PC-3 (cell line): ENCODE results near the gene URM1. TPM values are rescaled to one million over a fixed set of nuclear protein-coding genes. Genes with fewer than 3 reads are reported as not detected.
A peak's percentile ranks its signal among the peaks of the same experiment; 100 is the strongest.

ENCODE experiments used
- ATAC-seq: fragments of 200-7000 bp; cut with Tn5 transposase; 2 replicates; pipeline ENCODE4 v1.9.1; 2020; ENCODE audit warnings: mild to moderate bottlenecking, moderate library complexity
- BruUV-seq: library from RNA; stranded (reverse); fragments of 400-500 nt; replicated peaks from 2 replicates; lab custom pipeline; 2021; lab: Mats Ljungman, UMichigan
- CTCF ChIA-PET: fragments of 300-600 bp; sonication (Branson Sonifier 250); formaldehyde crosslinking; loops from one replicate; lab custom pipeline; 2022; ENCODE audit warnings: antibody characterized with exemption; lab: Charles Lee
- POLR2A ChIA-PET: fragments of 300-600 bp; sonication (Branson Sonifier 250); formaldehyde crosslinking; loops from one replicate; lab custom pipeline; 2022; ENCODE audit warnings: antibody characterized with exemption; ENCODE audit not compliant: unreplicated experiment; lab: Charles Lee
- DNase-seq: peaks from one replicate; pipeline ENCODE4 v3.0.0-alpha.2; 2015
- H2AFZ ChIP-seq: fragments of 300-600 bp; sonication (generic); 2 replicates; pipeline ENCODE4 v1.6.0; 2016; ENCODE audit warnings: antibody characterized with exemption, low read length
- H3F3A ChIP-seq: fragments of 300-600 bp; sonication (generic); one replicate; pipeline ENCODE4 v1.6.0; 2017; ENCODE audit warnings: antibody characterized with exemption, low read length, control low read depth, mild to moderate bottlenecking; ENCODE audit not compliant: unreplicated experiment
- H3K27ac ChIP-seq: fragments of 300-600 bp; sonication (generic); 2 replicates; pipeline ENCODE4 v1.5.1; 2016; ENCODE audit warnings: mild to moderate bottlenecking, low read length
- H3K27me3 ChIP-seq: fragments of 300-600 bp; sonication (generic); 2 replicates; pipeline ENCODE4 v1.6.1; 2016; ENCODE audit warnings: low read length, mixed read lengths
- H3K36me3 ChIP-seq: fragments of 300-600 bp; sonication (generic); 2 replicates; pipeline ENCODE4 v1.6.1; 2016; ENCODE audit warnings: low read depth, mixed run types, low read length, mixed read lengths
- H3K4me1 ChIP-seq: fragments of 300-600 bp; sonication (generic); 2 replicates; pipeline ENCODE4 v1.5.1; 2016; ENCODE audit warnings: low read length; ENCODE audit not compliant: insufficient read depth
- H3K4me2 ChIP-seq: fragments of 300-600 bp; sonication (generic); 2 replicates; pipeline ENCODE4 v1.6.0; 2016; ENCODE audit warnings: low read length
- H3K4me3 ChIP-seq: fragments of 300-600 bp; sonication (generic); 2 replicates; pipeline ENCODE4 v1.5.1; 2016; ENCODE audit warnings: mild to moderate bottlenecking, low read length, mixed read lengths
- H3K79me2 ChIP-seq: fragments of 300-600 bp; sonication (generic); 2 replicates; pipeline ENCODE4 v1.6.1; 2017; ENCODE audit warnings: low read length, mixed read lengths
- H3K9ac ChIP-seq: fragments of 300-600 bp; sonication (generic); 2 replicates; pipeline ENCODE4 v1.6.0; 2016; ENCODE audit warnings: mild to moderate bottlenecking, low read length
- H3K9me2 ChIP-seq: fragments of 300-600 bp; sonication (generic); replicated peaks from 2 replicates; pipeline ENCODE4 v1.6.1; 2016; ENCODE audit warnings: mixed run types, low read length, mixed read lengths
- H3K9me3 ChIP-seq: fragments of 300-600 bp; sonication (generic); 2 replicates; pipeline ENCODE4 v1.6.1; 2016; ENCODE audit warnings: low read length, mixed read lengths
- H4K20me1 ChIP-seq: fragments of 300-600 bp; sonication (generic); 2 replicates; pipeline ENCODE4 v1.6.1; 2016; ENCODE audit warnings: low read length, mixed read lengths
- EZH2 ChIP-seq: fragments of 300-600 bp; sonication (generic); IDR thresholded peaks from one replicate; pipeline ENCODE4 v1.6.1; 2017; ENCODE audit warnings: antibody characterized with exemption, mild to moderate bottlenecking, low read length; ENCODE audit not compliant: unreplicated experiment
- EZH2phosphoT487 ChIP-seq: fragments of 300-600 bp; sonication (generic); IDR thresholded peaks from 2 replicates; pipeline ENCODE4 v1.6.1; 2018; ENCODE audit warnings: mild to moderate bottlenecking, antibody characterized with exemption, low read length, borderline replicate concordance
- intact Hi-C: fragments of 100-400 bp; cut with micrococcal nuclease; formaldehyde crosslinking; loops from 2 replicates; pipeline ENCODE4 v1.9.0; 2023
- total RNA-seq: library from RNA; depleted of rRNA; stranded (reverse); fragments of >200 nt; gene quantifications from 2 replicates; pipeline ENCODE4 v1.2.3, GENCODE V29; 2014
- TF ChIP-seq, protein P1 (sequence below): fragments of 300-600 bp; sonication (generic); conservative IDR thresholded peaks from 2 replicates; pipeline ENCODE4 v1.5.1; 2017; ENCODE audit warnings: antibody characterized with exemption, low read depth, mild to moderate bottlenecking, low read length

The URM1 gene
- total RNA-seq, 1 experiment from 2014 or later, result 29.1 TPM

DNA sequence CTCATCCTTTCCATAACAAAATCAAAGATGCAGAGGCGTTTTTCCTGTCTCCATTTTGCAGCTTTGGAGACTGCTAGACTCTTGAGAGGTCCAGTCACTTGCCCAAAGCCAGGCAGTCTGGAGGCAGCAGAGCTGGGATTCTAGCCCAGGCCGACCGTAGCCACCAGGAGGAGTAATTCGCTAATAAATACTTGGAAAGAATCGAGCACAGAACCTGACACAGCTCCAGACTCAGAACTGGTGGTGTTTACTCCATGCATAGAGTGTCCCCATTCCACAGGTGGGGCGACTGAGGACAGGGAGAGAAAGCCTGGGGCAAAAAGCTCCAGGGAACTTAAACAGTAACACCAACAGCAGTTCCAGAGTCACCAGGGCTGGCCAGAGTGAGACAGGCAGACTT lies 38.8 kb downstream of the URM1 start:
- Histone ChIP-seq H3K4me2 (no peak overlapping the region), H3K9me2 (no peaks in the 10 kb centered on the region), H3K9ac (no peak overlapping the region), H3F3A (no peaks in the 10 kb centered on the region), H3K4me3 (no peak overlapping the region), H3K9me3 (no peaks in the 10 kb centered on the region), H3K36me3 (no peaks in the 10 kb centered on the region), H3K27me3 (no peaks in the 10 kb centered on the region), H2AFZ (no peak overlapping the region), H3K79me2 (no peaks in the 10 kb centered on the region), H4K20me1 (no peaks in the 10 kb centered on the region), H3K4me1 (peaks cover 8% of the 10 kb centered on the region), H3K27ac (no peak overlapping the region)
- ATAC-seq, result peak; percentile 67
- intact Hi-C loops, result loop anchor here (5.0 kb wide), 1 partner anchor 48 kb away; no protein-coding TSS in a partner anchor
- CTCF ChIA-PET, result interaction anchor here (0.5 to 0.6 kb wide), 2 partner anchors 11 to 86 kb away, joined by 3 to 6 read pairs; partner anchors contain the start of gene CERCAM
- no TSS peak for BruUV-seq
- peak; percentile 43 for DNase-seq
- POLR2A ChIA-PET, result interaction anchor here (0.6 kb wide), 1 partner anchor 70 kb away, joined by 3 read pairs; no protein-coding TSS in a partner anchor
- TF ChIP-seq EZH2phosphoT487 (no peak), EZH2 (no peak)
- TF ChIP-seq, protein P1, sequence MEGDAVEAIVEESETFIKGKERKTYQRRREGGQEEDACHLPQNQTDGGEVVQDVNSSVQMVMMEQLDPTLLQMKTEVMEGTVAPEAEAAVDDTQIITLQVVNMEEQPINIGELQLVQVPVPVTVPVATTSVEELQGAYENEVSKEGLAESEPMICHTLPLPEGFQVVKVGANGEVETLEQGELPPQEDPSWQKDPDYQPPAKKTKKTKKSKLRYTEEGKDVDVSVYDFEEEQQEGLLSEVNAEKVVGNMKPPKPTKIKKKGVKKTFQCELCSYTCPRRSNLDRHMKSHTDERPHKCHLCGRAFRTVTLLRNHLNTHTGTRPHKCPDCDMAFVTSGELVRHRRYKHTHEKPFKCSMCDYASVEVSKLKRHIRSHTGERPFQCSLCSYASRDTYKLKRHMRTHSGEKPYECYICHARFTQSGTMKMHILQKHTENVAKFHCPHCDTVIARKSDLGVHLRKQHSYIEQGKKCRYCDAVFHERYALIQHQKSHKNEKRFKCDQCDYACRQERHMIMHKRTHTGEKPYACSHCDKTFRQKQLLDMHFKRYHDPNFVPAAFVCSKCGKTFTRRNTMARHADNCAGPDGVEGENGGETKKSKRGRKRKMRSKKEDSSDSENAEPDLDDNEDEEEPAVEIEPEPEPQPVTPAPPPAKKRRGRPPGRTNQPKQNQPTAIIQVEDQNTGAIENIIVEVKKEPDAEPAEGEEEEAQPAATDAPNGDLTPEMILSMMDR, result peak; percentile 42

DNA sequence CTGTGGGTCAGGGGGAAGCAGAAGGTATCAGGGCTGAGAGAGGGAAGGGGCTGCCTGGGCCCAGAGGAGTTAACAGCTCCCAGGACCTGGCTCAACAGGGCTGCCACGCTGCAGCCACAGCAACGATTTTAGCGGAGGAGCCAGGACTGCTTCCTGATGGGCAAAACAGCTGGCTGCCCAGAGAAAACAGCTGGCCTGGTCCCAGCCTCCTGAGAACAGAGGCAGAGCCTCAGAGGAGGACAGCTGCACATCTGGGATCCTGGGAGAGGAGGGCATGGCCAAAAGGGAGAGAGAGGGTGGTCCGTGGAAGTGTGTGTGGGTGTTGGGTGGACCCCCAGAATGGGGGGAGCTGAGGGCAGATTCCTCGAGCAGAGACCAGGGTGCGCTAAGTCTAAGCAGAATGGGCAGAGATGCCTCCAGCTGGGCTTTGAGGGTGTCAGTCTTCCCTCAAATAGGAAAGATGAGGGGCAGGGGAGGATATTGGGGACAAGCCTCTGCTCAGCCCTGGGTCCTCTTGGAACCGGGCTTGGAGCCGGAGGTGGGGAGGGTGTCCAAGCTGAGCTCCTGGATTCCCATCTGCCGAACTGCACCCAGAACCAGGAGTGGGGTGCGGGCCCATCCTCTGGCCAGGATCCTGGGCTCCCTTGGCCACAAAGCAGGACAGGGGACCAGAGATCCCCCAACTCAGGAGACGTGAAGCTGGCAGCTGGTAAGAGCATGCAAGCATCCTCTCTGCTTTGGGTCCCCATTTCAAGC lies 40.4 kb downstream of the URM1 start:
- ATAC-seq (no peak), DNase-seq (no peak)
- Histone ChIP-seq H3F3A (no peaks in the 10 kb centered on the region), H3K4me3 (no peak overlapping the region), H2AFZ (no peak overlapping the region), H3K4me2 (no peak overlapping the region), H3K27ac (no peak overlapping the region), H3K9me3 (no peaks in the 10 kb centered on the region), H3K9ac (no peak overlapping the region), H3K79me2 (no peaks in the 10 kb centered on the region), H3K36me3 (no peaks in the 10 kb centered on the region), H3K9me2 (no peaks in the 10 kb centered on the region), H4K20me1 (no peaks in the 10 kb centered on the region), H3K4me1 (peaks cover 14% of the 10 kb centered on the region), H3K27me3 (no peaks in the 10 kb centered on the region)
- intact Hi-C loops, result loop anchor here (5.0 kb wide), 1 partner anchor 49 kb away; no protein-coding TSS in a partner anchor
- TF ChIP-seq EZH2 (no peak), EZH2phosphoT487 (no peak)
- TF ChIP-seq, protein P1, result no peak
- BruUV-seq, result no TSS peak
- CTCF ChIA-PET, result interaction anchor here (0.6 kb wide), 1 partner anchor 1229 kb away, joined by 4 read pairs; no protein-coding TSS in a partner anchor
- POLR2A ChIA-PET, result no interaction called here
